Lower lobe of right lung (tissue), 2 donors: Measurements from ENCODE around the gene ALKBH3. TPM values are rescaled to one million over a fixed set of nuclear protein-coding genes. Genes with fewer than 3 reads are reported as not detected.

ENCODE experiments used
- ATAC-seq, 2 donors: fragments of 200-7000 bp; cut with Tn5 transposase; one replicate each; pipeline ENCODE4 v1.9.1; 2020 to 2022; ENCODE audit warnings: mild to moderate bottlenecking in 2 of 2, moderate library complexity in 2 of 2
- DNase-seq: peaks from one replicate; pipeline ENCODE4 v3.0.0-alpha.2; 2020
- H3K27ac ChIP-seq: fragments of 200-600 bp; one replicate; pipeline ENCODE4 v1.8.0; 2022
- H3K27me3 ChIP-seq: fragments of 200-600 bp; one replicate; pipeline ENCODE4 v1.8.0; 2022; ENCODE audit warnings: low read depth
- H3K36me3 ChIP-seq: fragments of 200-600 bp; one replicate; pipeline ENCODE4 v1.8.0; 2022; ENCODE audit warnings: mild to moderate bottlenecking
- H3K4me1 ChIP-seq: fragments of 200-600 bp; one replicate; pipeline ENCODE4 v1.8.0; 2022
- H3K4me3 ChIP-seq: fragments of 200-600 bp; one replicate; pipeline ENCODE4 v1.8.0; 2022; ENCODE audit warnings: mild to moderate bottlenecking
- H3K9me3 ChIP-seq: fragments of 200-600 bp; one replicate; pipeline ENCODE4 v1.8.0; 2022
- intact Hi-C: fragments of 100-400 bp; cut with DNase I; formaldehyde crosslinking; loops from one replicate; pipeline ENCODE4 v1.11.0; 2022
- total RNA-seq: library from RNA; stranded (reverse); fragmentation: NEBNext Ultra II Directional; extraction: Animal tissue kit (Norgen Biotek cat#: 25700); gene quantifications from one replicate; pipeline ENCODE4 v1.2.1, GENCODE V29; 2021
- TF ChIP-seq, protein P1 (sequence below): fragments of 200-600 bp; IDR thresholded peaks from one replicate; pipeline ENCODE4 v1.8.0; 2022; ENCODE audit warnings: antibody characterized with exemption, mild to moderate bottlenecking
- donor health status: DM: no; HTN: yes; CAD: no; lungs with severe emphysema.

Gene ALKBH3
- total RNA-seq, 1 donor from 2014 or later: 26.5 TPM

DNA sequence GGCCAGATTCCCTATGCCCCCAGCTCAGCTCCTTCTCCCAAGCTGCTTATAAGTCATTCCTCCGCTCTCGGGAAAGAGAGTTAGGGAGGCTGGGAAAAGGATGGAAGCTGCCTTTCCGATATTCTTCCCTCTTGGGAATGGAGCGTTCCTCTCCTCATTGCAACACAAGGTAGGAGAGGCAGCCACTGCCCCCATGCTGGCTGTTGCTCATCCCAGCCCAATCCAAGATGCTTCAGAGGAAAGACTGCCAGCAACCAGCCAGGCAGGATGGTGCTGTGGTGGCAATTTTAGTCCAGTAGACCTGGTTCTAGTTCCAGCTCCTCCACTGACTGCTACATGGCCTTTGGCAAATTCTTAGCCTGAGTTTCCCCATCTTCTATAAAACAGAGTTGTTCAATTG, 48.1 kb downstream of the ALKBH3 start:
- TF ChIP-seq, protein P1, sequence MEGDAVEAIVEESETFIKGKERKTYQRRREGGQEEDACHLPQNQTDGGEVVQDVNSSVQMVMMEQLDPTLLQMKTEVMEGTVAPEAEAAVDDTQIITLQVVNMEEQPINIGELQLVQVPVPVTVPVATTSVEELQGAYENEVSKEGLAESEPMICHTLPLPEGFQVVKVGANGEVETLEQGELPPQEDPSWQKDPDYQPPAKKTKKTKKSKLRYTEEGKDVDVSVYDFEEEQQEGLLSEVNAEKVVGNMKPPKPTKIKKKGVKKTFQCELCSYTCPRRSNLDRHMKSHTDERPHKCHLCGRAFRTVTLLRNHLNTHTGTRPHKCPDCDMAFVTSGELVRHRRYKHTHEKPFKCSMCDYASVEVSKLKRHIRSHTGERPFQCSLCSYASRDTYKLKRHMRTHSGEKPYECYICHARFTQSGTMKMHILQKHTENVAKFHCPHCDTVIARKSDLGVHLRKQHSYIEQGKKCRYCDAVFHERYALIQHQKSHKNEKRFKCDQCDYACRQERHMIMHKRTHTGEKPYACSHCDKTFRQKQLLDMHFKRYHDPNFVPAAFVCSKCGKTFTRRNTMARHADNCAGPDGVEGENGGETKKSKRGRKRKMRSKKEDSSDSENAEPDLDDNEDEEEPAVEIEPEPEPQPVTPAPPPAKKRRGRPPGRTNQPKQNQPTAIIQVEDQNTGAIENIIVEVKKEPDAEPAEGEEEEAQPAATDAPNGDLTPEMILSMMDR: no peak
- no peak for ATAC-seq
- H3K27me3 ChIP-seq: no peaks in the 10 kb centered on the region
- H3K4me3 ChIP-seq: no peak overlapping the region
- H3K36me3 ChIP-seq: no peaks in the 10 kb centered on the region
- no peaks in the 10 kb centered on the region for H3K9me3 ChIP-seq
- H3K4me1 ChIP-seq: peaks cover 15% of the 10 kb centered on the region
- H3K27ac ChIP-seq: no peak overlapping the region
- intact Hi-C loops: no loop called here
- no peak for DNase-seq

GRCh38 chr11:43930868-43931716, 50.5 kb downstream of the ALKBH3 start:
- Histone ChIP-seq H3K4me1 (no peaks in the 10 kb centered on the region), H3K36me3 (no peaks in the 10 kb centered on the region), H3K27me3 (no peaks in the 10 kb centered on the region), H3K4me3 (no peak overlapping the region), H3K9me3 (no peaks in the 10 kb centered on the region), H3K27ac (no peak overlapping the region)
- DNase-seq (no peak), ATAC-seq (no peak)
- intact Hi-C loops: no loop called here
- TF ChIP-seq, protein P1: no peak

GRCh38 chr11:43931717-43932039, 51.0 kb downstream of the ALKBH3 start:
- Histone ChIP-seq H3K27ac (no peak overlapping the region), H3K4me3 (no peak overlapping the region), H3K36me3 (no peaks in the 10 kb centered on the region), H3K4me1 (no peaks in the 10 kb centered on the region), H3K27me3 (no peaks in the 10 kb centered on the region), H3K9me3 (no peaks in the 10 kb centered on the region)
- ATAC-seq (no peak), DNase-seq (no peak)
- intact Hi-C loops: no loop called here
- TF ChIP-seq, protein P1: no peak

DNA sequence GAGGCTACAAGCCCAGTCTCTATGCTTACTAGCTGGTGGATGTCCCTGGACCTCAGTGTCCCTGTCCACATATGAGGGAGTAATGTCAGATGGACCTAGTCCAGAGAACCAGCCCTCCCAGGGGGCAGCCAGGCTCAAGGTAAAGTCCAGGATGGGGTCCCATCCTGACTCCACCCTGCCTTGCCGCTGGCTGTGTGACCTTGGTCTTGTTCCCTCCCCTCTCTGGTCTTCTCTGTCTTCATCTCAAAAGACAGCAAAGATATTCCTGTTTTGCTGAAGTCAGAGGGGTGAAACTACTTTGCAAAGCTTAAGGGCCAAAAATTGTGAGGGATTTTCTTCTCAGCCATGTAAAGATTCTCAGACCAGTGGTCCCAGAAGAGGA, 52.6 kb downstream of the ALKBH3 start:
- H3K4me3 ChIP-seq: no peak overlapping the region
- ATAC-seq (no peak), DNase-seq (no peak)
- TF ChIP-seq, protein P1: no peak
- H3K36me3 ChIP-seq: no peaks in the 10 kb centered on the region
- no peak overlapping the region for H3K27ac ChIP-seq
- intact Hi-C loops: no loop called here
- no peaks in the 10 kb centered on the region for H3K27me3 ChIP-seq
- H3K4me1 ChIP-seq: peaks cover 10% of the 10 kb centered on the region
- no peaks in the 10 kb centered on the region for H3K9me3 ChIP-seq

DNA sequence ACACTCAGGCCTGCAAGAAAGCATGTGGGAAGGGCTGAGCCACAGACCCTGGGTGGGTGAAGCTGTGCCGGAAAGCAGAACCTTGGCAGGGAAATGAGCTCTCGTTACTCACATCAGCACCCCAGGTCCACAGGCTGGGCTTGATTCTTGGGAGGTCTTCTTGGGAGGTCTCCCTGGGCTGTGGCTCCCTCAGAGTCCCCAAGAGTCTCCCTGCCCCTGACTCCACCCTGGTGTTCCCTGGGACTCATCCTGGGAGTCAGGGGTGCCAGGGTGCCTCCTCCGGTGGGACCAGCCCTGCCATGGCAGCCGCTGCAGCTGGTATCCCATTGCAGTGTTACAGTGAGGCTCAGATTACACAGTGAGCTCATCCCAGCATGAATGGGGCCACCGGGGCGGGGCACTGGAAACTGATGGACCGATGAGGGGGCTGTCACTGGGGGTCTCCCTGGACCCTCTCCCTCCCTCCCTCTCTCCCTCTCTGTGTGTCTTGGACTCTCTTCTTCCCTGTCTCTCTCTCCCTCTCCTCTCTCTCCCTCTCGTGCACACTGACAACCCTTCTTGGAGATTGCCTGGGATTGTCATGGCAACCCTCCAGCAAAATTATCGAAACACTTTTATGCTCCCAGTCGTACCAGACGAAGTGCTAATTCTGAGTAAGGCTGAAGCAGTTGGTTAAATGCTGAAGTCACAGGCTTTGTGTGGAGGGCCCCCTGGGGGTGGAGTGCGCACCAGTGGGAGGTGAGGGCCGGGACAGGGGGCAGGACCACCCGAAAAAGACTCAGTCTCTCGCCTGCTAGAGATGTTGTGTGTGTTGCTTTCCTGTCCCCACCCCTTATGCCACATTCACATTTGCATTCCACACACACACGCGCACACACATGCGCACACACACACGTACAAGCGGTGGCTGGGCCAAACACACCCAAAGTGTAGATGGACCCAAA, 53.2 kb downstream of the ALKBH3 start:
- no peaks in the 10 kb centered on the region for H3K36me3 ChIP-seq
- no peak overlapping the region for H3K4me3 ChIP-seq
- no peaks in the 10 kb centered on the region for H3K27me3 ChIP-seq
- H3K9me3 ChIP-seq: no peaks in the 10 kb centered on the region
- no peak for DNase-seq
- TF ChIP-seq, protein P1: no peak
- intact Hi-C loops: no loop called here
- ATAC-seq: no peak
- H3K27ac ChIP-seq: no peak overlapping the region
- peaks cover 10% of the 10 kb centered on the region for H3K4me1 ChIP-seq
